ENCODE measurements around the gene GIPC3.

- TF ChIP-seq CTCF (IDR thresholded peaks at IDR 0.05) (no peak), POLR2A (IDR thresholded peaks at IDR 0.05) (no peak)
Observed at GRCh38 chr19:3636506-3636905, 51.2 kb downstream of the GIPC3 start.

Measured in right lobe of liver (tissue), 4 donors.